ENCODE results near the gene PSMC1. TPM values are rescaled to one million over a fixed set of nuclear protein-coding genes. Genes with fewer than 3 reads are reported as not detected.

Gene PSMC1
- total RNA-seq, 2 experiments from 2014 or later, result 93.1 to 120 TPM

DNA sequence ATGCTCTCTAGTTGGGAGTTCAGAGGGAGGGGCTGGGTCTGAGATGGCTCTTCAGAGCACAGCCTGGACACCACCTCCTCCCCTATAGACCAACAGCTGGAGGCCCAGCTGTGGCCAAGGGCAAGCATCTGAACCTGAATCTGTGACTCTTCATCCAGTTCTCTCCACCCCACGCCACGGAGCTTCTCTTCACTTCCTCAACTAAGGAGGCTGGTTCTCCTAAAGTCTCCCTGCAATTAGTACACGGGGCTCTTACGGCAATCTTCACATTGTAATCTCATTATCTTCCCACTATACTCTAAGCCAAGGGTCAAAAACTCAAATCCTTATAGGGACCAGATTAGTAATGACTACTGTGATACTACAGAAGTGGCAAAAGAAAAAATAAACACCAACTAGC, 65.5 kb downstream of the PSMC1 start:
- no peak for DNase-seq
- Mint-ChIP-seq H3K4me3 (no peak overlapping the region), H3K27me3 (no peaks in the 10 kb centered on the region), H3K36me3 (peaks cover 29% of the 10 kb centered on the region), H3K4me1 (peaks cover 8% of the 10 kb centered on the region), H3K9me3 (ENCODE audit: low read depth) (no peaks in the 10 kb centered on the region), H3K27ac (no peak overlapping the region)
- no peak for ATAC-seq
- CTCF ChIA-PET, result interaction anchor here (1.2 kb wide), 1 partner anchor 436 kb away, joined by 4 read pairs; no protein-coding TSS in a partner anchor

Other genes starting within 250 kb of the PSMC1 start
- gene KCNK13, start 194.6 kb upstream of the PSMC1 start, total RNA-seq, result under 1 TPM; 0.21 to 0.23 TPM
- 10 to 100 TPM; 30.3 TPM for gene NRDE2, start 75.4 kb downstream of the PSMC1 start, total RNA-seq
- gene CALM1, start 140.5 kb downstream of the PSMC1 start, total RNA-seq, result 100 to 1,000 TPM; 634 to 673 TPM